UCSD-AML1 (cell line): ENCODE results near the gene CNTLN.
"Not testable (repeated sequence)": the region's sequence is repeated elsewhere in the genome, so short reads cannot be mapped to it uniquely, and the experiment has no call there.

ENCODE experiments used
- DNase-seq: peaks from one replicate; lab custom pipeline; 2025; ENCODE audit not compliant: unreplicated experiment; lab: John Stamatoyannopoulos, UW

The CNTLN gene

GRCh38 chr9:17490110-17490509 is 355.3 kb downstream of the CNTLN start:
- DNase-seq: no peak

- DNase-seq: no peak
These were observed 356.9 kb downstream of the CNTLN start for GRCh38 chr9:17491780-17492179.

- no peak for DNase-seq
These were observed 368.4 kb downstream of the CNTLN start for GRCh38 chr9:17503196-17503595.

DNA sequence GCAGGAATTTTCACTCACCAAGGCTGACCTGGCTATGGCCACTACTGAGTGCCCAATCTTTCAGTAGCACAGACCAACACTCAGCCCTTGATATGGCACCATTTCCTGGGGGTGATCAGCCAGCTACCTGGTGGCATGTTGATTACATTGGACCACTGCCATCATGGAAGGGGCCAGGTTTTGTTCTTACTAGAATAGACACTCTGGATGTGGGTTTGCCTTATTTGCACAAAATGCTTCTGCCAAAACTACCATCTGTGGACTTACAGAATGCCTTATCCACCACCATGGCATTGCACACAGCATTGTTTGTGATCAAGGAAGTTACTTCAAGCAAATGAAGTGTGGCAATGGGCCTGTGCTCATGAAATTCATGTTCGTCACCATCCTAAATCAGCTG is 374.3 kb downstream of the CNTLN start:
- DNase-seq: no peak

DNA sequence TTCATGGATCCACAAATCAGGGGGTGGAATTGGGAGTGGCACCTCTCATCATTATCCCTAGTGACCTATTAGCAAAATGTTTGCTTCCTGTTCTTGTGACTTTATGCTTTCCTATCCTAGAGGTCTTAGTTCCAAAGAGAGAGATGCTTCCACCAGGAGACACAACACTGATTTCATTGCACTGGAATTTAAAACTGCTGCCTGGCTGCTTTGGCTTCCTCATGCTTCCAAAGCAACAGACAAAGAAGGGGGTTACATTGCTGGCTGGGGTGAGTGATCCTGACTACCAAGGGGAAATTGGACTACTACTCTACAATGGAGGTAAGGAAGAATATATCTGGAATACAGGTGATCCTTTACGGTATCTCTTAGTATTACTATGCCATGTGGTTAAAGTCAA is 374.9 kb downstream of the CNTLN start:
- DNase-seq: no peak

- DNase-seq: no peak
These were observed 384.9 kb downstream of the CNTLN start for GRCh38 chr9:17519761-17520160.

DNA sequence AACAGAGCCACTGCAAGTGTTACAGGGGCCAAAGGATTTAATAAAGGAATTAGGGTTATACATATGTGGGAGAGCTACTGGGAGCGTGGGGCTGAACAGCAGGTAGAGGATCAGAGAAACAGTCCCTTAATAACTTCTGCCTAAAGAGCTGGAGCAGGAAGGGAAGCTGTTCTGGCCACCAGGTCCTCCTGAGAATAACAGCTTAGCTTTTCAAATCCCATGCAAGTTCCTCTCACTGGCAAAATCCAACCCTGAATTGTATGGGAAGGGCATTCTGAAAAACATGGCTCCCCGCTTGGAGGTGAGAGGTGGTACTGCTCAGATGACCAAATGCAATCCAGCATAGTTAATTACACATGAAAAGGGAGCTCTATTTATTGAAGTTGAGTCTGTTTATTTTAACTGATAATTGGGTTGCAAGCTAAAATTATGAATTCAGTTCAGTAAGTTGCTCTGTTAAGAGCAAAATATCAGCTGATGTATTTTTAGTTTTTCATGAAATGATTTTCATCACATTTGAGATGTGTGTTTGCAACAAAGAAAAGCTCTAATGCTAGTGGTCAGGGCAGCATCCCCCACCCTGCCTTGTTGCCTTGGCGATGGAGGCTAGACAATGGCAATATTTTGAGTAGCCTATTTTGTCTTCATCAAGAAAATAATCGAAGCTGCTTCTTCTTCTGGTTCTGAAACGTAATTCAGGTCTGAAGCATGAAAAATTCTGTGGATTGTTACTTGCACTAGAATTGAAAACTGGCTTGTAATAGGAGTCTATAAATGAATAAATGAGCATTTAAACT is 385.6 kb downstream of the CNTLN start:
- DNase-seq: no peak

DNA sequence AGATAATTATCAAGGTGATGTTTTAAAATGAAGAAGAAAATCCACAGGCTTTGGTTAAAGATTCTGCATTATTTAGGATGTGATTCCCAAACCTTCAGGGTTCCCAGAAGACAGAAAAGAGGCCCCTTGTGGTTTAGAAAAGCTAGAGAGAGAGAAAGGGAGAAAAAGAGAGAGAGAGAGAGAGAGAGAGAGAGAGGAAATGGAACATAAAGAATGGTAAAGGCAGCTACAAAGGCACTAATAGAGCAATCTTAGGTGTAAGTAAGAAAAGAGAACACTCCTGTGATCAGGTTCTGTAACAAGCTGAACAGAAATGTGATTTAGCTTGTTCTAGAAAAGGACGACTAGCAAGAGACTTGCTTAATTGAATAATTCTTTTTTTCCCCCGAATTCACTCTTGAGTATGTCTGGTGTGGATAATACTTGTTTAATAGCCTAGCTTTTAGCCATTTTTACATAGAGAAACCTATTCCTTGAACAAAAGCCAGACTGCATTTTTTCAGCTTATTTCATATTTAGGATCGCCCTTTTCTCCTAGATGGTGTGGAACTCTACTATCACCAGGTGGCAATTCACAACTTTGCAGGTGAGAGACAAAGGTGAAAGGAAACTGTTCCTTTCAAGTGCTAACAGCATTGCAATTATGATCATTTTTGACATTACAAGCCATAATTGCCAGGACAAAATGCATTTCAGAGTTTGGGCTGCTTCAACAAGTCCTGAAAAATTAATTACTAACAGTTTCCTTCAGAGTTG is 386.4 kb downstream of the CNTLN start:
- no peak for DNase-seq

DNA sequence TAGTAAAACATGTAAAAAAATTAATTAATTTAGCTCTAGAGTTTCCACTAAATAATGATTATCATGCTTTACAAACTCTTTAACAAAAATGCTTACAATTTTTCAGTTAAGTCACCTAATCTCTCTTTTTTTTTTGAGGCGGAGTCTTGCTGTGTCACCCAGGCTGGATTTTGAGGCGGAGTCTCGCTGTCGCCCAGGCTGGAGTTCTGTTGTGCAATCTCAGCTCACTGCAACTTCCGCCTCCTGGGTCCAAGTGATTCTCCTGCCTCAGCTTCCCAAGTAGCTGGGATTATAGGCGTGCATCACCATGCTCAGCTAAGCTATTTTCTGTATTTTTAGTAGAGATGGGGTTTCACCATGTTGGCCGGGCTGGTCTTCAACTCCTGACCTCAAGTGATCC is 391.9 kb downstream of the CNTLN start:
- DNase-seq: not testable (repeated sequence)

GRCh38 chr9:17528859-17529258 is 394.0 kb downstream of the CNTLN start:
- no peak for DNase-seq

DNA sequence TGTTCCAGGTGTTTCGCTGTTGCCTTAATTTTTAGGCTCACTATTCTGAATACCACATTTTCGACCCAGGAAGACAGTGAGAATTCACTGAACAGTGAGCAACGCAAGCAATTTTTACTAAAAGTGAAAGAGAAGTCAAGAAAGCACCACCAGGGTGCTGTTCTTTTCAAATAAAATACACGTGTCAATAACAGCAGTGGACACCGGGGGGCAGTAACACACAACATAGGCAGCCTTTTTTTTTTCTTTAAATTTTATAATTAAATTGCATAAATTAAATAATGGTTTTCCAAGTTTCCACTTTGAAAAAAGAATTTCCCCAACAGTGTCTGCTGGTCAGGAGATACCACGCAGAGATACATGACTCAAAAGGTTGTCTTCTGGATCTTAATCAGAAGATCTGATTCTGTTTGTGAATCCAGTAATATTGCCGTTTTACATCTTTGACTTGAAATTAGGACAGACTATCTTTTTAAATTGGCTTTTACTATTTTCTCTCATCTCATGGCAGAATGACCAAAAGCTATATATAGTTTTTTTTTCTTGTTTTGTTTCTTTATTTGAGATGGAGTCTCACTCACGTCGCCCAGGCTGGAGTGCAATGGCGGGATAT is 396.9 kb downstream of the CNTLN start:
- no peak for DNase-seq

DNA sequence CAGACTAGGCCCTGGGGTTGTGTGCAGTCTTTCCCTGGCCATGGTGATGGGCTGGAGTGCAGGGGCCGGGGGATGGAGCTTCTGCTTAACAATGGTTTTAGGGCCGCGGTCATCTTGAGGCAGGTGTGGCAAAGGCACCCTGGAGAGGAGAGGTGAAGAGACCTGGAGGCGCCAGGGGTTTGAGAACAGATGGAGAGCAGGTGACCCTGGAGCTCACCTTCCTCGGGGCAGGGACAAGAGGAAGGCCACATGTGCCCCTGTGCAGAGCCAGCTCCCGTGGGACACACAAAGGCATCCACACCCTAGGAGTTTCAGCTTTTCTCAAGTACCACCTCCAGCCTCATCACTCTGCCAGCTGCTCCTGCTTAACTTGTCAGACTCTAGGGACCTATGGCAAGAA is 397.6 kb downstream of the CNTLN start:
- no peak for DNase-seq

GRCh38 chr9:17535176-17535575 is 400.3 kb downstream of the CNTLN start:
- DNase-seq: no peak

DNA sequence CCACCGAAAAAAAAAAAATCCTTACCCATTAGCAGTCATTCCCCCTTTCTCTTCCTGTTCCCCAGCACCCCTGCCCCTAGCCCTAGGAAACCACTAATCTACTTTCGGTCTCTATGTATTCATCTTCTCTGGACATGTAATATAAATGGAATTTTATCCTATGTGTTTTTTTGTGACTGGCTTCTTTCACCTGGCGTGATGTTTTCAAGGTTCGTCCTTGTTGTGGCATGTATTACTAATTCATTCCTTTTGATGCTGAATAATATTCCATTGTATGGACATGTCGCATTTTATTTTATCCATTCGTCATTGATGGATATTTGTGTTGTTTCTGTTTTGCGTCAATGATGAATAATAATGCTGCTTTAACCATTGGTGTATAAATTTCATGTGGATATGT is 401.2 kb downstream of the CNTLN start:
- DNase-seq: no peak

DNA sequence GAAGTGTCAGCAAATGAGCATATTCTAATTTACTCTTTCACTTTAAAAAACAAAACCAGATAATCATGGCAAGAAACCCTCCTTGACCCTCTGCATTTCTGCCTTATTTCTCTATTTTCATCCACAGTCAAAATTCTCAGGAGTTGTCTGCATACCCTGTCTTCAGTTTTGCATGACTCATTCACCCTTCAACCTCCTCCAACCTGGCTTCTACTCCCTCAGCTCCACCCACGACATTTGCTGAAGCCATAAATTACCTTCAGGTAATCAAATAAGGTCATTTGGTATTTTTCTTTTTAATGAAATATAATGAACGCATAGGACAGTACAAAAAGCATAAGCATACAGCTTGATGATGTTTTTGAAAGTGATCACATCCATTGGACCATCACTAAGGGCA is 416.2 kb downstream of the CNTLN start:
- DNase-seq: no peak
